Gastroesophageal sphincter (tissue), 4 donors: ENCODE measurements around the gene DCLK1. TPM values are rescaled to one million over a fixed set of nuclear protein-coding genes. Genes with fewer than 3 reads are reported as not detected.

Experiments used
- ATAC-seq: fragments of 150-250 bp; one replicate; pipeline ENCODE4 v1.9.1; 2016; ENCODE audit warnings: mild to moderate bottlenecking, moderate library complexity
- H3K27ac ChIP-seq, 4 donors: fragments of 200-600 bp; sonication (generic) in 3 of 4; 1 replicate in 3 of 4; 2 replicates in 1 of 4; pipeline ENCODE4 v1.5.1; 2016 to 2019
- H3K27me3 ChIP-seq: fragments of 200-600 bp; sonication (generic); one replicate; pipeline ENCODE4 v1.5.1; 2019
- H3K36me3 ChIP-seq, 2 donors: fragments of 200-600 bp; sonication (generic); one replicate each; pipeline ENCODE4 v1.5.1; 2019; ENCODE audit warnings: control low read depth in 1 of 2
- H3K4me1 ChIP-seq, 3 donors: fragments of 200-600 bp; sonication (generic); 1 replicate in 2 of 3; 2 replicates in 1 of 3; pipeline ENCODE4 v1.5.1; 2016 to 2019; ENCODE audit warnings: control low read depth in 2 of 3
- H3K4me3 ChIP-seq, 2 donors: fragments of 200-600 bp; sonication (generic); one replicate each; pipeline ENCODE4 v1.5.1; 2019; ENCODE audit warnings: mild to moderate bottlenecking in 1 of 2, moderate library complexity in 1 of 2
- H3K9me3 ChIP-seq, 3 donors: fragments of 200-600 bp; sonication (generic); one replicate each; pipeline ENCODE4 v1.5.1; 2017 to 2019; ENCODE audit warnings: control low read depth in 2 of 3
- CTCF ChIP-seq, 4 experiments: fragments of 200-600 bp in 2 of 4; fragments of 450-650 bp in 2 of 4; sonication (generic) in 1 of 4; IDR thresholded peaks; one replicate each; pipeline ENCODE4 v1.5.1; 2017 to 2019; ENCODE audit warnings: antibody characterized with exemption in 4 of 4, mild to moderate bottlenecking in 2 of 4, moderate library complexity in 2 of 4
- EP300 ChIP-seq: sonication (generic); formaldehyde crosslinking; IDR thresholded peaks from one replicate; pipeline ENCODE4 v1.6.1; 2017; ENCODE audit warnings: antibody characterized with exemption, mild to moderate bottlenecking
- POLR2A ChIP-seq, 2 donors: fragments of 450-650 bp; IDR thresholded peaks; one replicate each; pipeline ENCODE4 v1.6.1; 2017; ENCODE audit warnings: antibody characterized with exemption in 2 of 2, mild to moderate bottlenecking in 2 of 2, moderate library complexity in 1 of 2
- POLR2AphosphoS5 ChIP-seq: sonication (generic); formaldehyde crosslinking; IDR thresholded peaks from one replicate; pipeline ENCODE4 v1.6.1; 2017; ENCODE audit warnings: antibody characterized with exemption
- WGBS, 2 donors: methylation state at CpG; one replicate each; pipeline ENCODE4 v1.1.5; 2018; ENCODE audit warnings: low coverage in 1 of 2; 5-methylcytosine and 5-hydroxymethylcytosine counted together
- total RNA-seq, 4 donors: library from RNA; depleted of rRNA; stranded (reverse); fragments of >200 nt; gene quantifications; one replicate each; pipeline ENCODE4 v1.1.0, GENCODE V29; 2016

The DCLK1 gene
- total RNA-seq, 4 donors from 2014 or later, result 26.9 to 68.3 (median 30.3) TPM

- Histone ChIP-seq H3K27ac (no peak overlapping the region), H3K27me3 (no peaks in the 10 kb centered on the region), H3K9me3 (no peaks in the 10 kb centered on the region), H3K4me3 (no peak overlapping the region), H3K4me1 (peaks cover 0 to 11% (median 0%) of the 10 kb centered on the region in 3 donors), H3K36me3 (no peaks in the 10 kb centered on the region)
- ATAC-seq, result no peak
- WGBS, 2 donors, result 83 to 100% methylated on average over 2 of the region's 2 CpGs
- TF ChIP-seq POLR2AphosphoS5 (no peak), EP300 (no peak), POLR2A (IDR thresholded peaks at IDR 0.05) (no peak), CTCF (IDR thresholded peaks at IDR 0.05) (no peak)
These were observed 348.4 kb downstream of the DCLK1 start for GRCh38 chr13:35782793-35783192.

DNA sequence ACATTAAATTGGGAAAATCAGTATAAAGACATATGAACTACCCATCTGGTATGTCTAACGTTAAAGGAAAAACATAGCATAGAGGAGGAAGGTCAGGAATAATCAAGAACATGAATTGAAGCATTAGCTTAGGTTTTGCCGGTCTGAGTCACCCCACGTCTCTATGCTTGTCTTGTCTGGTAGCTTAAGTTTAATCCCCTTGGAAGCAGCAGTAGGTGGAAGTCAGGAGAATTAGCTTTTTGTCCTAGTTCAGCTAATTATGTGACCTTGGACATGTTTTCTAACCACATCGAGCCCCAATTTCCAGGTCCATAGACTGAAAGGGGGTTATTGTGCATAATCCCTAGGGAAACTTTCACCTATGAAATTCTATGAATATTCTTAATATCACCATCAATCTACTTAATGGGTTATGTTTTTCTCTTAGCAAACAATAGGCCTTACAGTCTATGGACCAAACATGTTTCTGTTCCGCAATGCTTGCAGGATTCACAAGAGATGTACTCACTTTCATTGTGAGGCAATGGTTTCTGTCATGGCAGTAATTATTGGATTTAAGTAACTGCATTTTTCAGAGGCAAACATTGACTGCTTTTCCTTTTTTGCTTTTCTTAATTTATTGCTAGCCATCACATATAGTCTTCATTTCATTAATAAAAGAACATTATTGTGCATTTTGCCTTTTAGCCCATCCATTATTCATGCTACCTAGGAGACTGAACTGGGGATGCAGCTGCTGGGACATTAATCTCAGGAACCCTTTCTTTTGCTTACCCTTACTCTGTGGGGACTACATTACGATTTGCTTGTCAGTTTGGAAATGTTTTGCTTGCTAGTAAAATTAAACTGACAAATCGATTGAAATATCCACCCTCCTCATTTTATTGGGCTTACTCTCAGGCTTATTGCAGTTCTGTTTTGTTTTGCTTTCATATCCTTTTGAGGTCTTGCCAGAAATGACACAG lies 349.9 kb downstream of the DCLK1 start:
- ATAC-seq, result no peak
- TF ChIP-seq POLR2AphosphoS5, result no peak
- Histone ChIP-seq H3K9me3 (no peaks in the 10 kb centered on the region), H3K27ac (no peak overlapping the region), H3K4me3 (no peak overlapping the region), H3K4me1 (peaks cover 0 to 15% (median 0%) of the 10 kb centered on the region in 3 donors), H3K27me3 (no peaks in the 10 kb centered on the region), H3K36me3 (no peaks in the 10 kb centered on the region)
- 78 to 81% methylated on average over 7 of the region's 7 CpGs for WGBS, 2 donors

GRCh38 chr13:35780613-35781012 lies 350.6 kb downstream of the DCLK1 start:
- WGBS, 2 donors, result 91% methylated on average over 4 of the region's 4 CpGs
- Histone ChIP-seq H3K4me3 (no peak overlapping the region), H3K36me3 (no peaks in the 10 kb centered on the region), H3K27ac (no peak overlapping the region), H3K4me1 (peaks cover 0 to 15% (median 0%) of the 10 kb centered on the region in 3 donors), H3K27me3 (no peaks in the 10 kb centered on the region), H3K9me3 (no peaks in the 10 kb centered on the region)
- no peak for ATAC-seq
- TF ChIP-seq CTCF (IDR thresholded peaks at IDR 0.05), result no peak

GRCh38 chr13:35771898-35772297 lies 359.3 kb downstream of the DCLK1 start:
- peak; percentile 28 for ATAC-seq
- H3K4me1 ChIP-seq, result peaks cover 0 to 4% (median 0%) of the 10 kb centered on the region in 3 donors
- no peaks in the 10 kb centered on the region for H3K36me3 ChIP-seq
- H3K27me3 ChIP-seq, result no peaks in the 10 kb centered on the region
- H3K4me3 ChIP-seq, result no peak overlapping the region
- no peak overlapping the region for H3K27ac ChIP-seq
- TF ChIP-seq CTCF (IDR thresholded peaks at IDR 0.05) (no peak), POLR2A (IDR thresholded peaks at IDR 0.05) (no peak), EP300 (no peak), POLR2AphosphoS5 (no peak)
- WGBS, 2 donors, result 41 to 53% methylated on average over 5 of the region's 5 CpGs
- no peaks in the 10 kb centered on the region for H3K9me3 ChIP-seq

DNA sequence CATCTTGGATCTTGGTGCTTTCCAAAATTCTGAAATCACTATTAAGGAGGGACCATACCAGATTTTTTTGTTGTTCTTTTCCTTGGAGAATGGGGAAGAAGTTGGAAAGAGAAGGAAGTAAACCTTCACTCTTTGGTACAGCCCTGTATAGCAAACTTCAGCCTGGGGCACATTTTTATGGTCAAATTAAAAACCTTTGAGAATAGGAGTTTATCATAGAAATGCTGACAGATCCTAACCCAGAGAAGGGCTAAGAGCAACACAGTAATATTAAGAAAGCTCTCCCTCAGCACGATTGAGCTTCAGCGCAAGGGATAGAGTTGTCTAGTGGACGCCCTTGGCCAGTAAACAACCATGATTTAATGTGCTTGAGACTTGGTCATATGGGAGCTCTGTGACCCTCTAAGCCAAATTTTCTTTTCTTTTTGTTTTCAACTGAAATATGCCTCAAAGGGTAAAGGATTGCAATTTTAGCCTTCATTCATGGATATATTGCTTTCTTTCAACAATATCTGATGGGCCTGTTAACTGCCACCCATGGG lies 360.4 kb downstream of the DCLK1 start:
- no peak for ATAC-seq
- 60 to 85% methylated on average over 3 of the region's 3 CpGs for WGBS, 2 donors
- no peak overlapping the region for H3K4me3 ChIP-seq

GRCh38 chr13:35769812-35770211 lies 361.4 kb downstream of the DCLK1 start:
- no peaks in the 10 kb centered on the region for H3K4me1 ChIP-seq
- no peak overlapping the region for H3K27ac ChIP-seq
- H3K27me3 ChIP-seq, result no peaks in the 10 kb centered on the region
- 69 to 74% methylated on average over 3 of the region's 3 CpGs for WGBS, 2 donors
- ATAC-seq, result no peak
- no peaks in the 10 kb centered on the region for H3K36me3 ChIP-seq
- H3K9me3 ChIP-seq, result no peaks in the 10 kb centered on the region
- H3K4me3 ChIP-seq, result no peak overlapping the region
- TF ChIP-seq POLR2A (IDR thresholded peaks at IDR 0.05) (no peak), CTCF (IDR thresholded peaks at IDR 0.05) (no peak), EP300 (no peak), POLR2AphosphoS5 (no peak)

More for the DNA sequence above, 360.4 kb downstream of the DCLK1 start:
- no peaks in the 10 kb centered on the region for H3K9me3 ChIP-seq
- no peaks in the 10 kb centered on the region for H3K36me3 ChIP-seq
- no peaks in the 10 kb centered on the region for H3K27me3 ChIP-seq
- no peak for TF ChIP-seq POLR2A (IDR thresholded peaks at IDR 0.05)
- H3K27ac ChIP-seq, result no peak overlapping the region
- no peaks in the 10 kb centered on the region for H3K4me1 ChIP-seq
